ENCODE data around the gene RP2. TPM values are rescaled to one million over a fixed set of nuclear protein-coding genes. Genes with fewer than 3 reads are reported as not detected.

The RP2 gene
- total and polyA plus RNA-seq, 9 of the 15 experiments (the other 6 are each of a cell fraction or from before 2014, with no cell fraction given) = 2.0 to 6.9 (median 3.5) TPM

- TF ChIP-seq CTCF (IDR thresholded peaks at IDR 0.05 in 2 of 3, conservative IDR thresholded peaks at IDR 0.05 in 1 of 3; ENCODE audit: insufficient read depth in 2 of 3, low read depth in 1 of 3, low read length in 3 of 3) (peak; percentile 58 to 80 (median 62)), AFF4 (CRISPR knock-in tag; IDR thresholded peaks at IDR 0.05) (no peak)
Observed at GRCh38 chrX:46903458-46904242, 66.8 kb downstream of the RP2 start (continued).

- no peaks in the 10 kb centered on the region for H3K9me1 ChIP-seq (ENCODE audit: control insufficient read depth, insufficient read depth, low read length)
- peaks cover 0 to 4% of the 10 kb centered on the region in 2 experiments; a peak in 1 of 5 replicates for H3K4me1 ChIP-seq (replicated peaks in 1 of 2; ENCODE audit: control insufficient read depth in 2 of 2, insufficient read depth in 2 of 2, low read length in 2 of 2)
- H3K27ac ChIP-seq (ENCODE audit: extremely low read depth, low read depth, low read length) = no peak overlapping the region
- H3K4me2 ChIP-seq (ENCODE audit: insufficient read depth, low read length) = no peak overlapping the region
- FAIRE-seq (no peak), ATAC-seq (no peak), DNase-seq (ENCODE audit: extremely low read depth in 1 of 4, low spot score in 3 of 4) (no peak)
- 19% methylated on average over 2 of the region's 2 CpGs for WGBS (ENCODE audit: insufficient coverage, low coverage, missing lambda C conversion rate)
- no peak overlapping the region for H3K9ac ChIP-seq (ENCODE audit: insufficient read depth in 1 of 2, low read depth in 2 of 2, low read length in 2 of 2)
- POLR2A ChIA-PET = no interaction called here
- intact Hi-C loops (cut with micrococcal nuclease) = loop anchor here (1.0 to 2.0 kb wide), 2 partner anchors 74 to 189 kb away; no protein-coding TSS in a partner anchor
- no peak overlapping the region for H3K4me3 ChIP-seq
- no peaks in the 10 kb centered on the region for H3K27me3 ChIP-seq (ENCODE audit: control insufficient read depth in 2 of 2, insufficient read depth in 2 of 2, low read length in 2 of 2)
- H3K9me3 ChIP-seq (replicated peaks; ENCODE audit: control insufficient read depth, insufficient read depth, low read depth, low read length) = no peaks in the 10 kb centered on the region
- CTCF ChIA-PET (ENCODE audit: low intra/inter-chr PET ratio) = interaction anchor here (0.8 kb wide), 1 partner anchor 121 kb away, joined by 3 read pairs; no protein-coding TSS in a partner anchor
- H2AFZ ChIP-seq (ENCODE audit: low read depth, low read length) = no peak overlapping the region
- no peaks in the 10 kb centered on the region for H3K36me3 ChIP-seq (ENCODE audit: control insufficient read depth, insufficient read depth, low read length)
- no peaks in the 10 kb centered on the region for H3K79me2 ChIP-seq (ENCODE audit: control insufficient read depth, insufficient read depth, low read length)
- no TSS peak for BruUV-seq (replicated peaks)
- no peaks in the 10 kb centered on the region for H4K20me1 ChIP-seq (replicated peaks; ENCODE audit: control insufficient read depth, insufficient read depth, low read length)
- in situ Hi-C loops (cut with MboI) = no loop called here
- TF ChIP-seq HCFC1 (IDR thresholded peaks at IDR 0.05; ENCODE audit: low read depth, low read length) (no peak), CCNT2 (IDR thresholded peaks at IDR 0.05; ENCODE audit: borderline replicate concordance, extremely low read depth, insufficient read length, low read depth, low read length) (no peak), MED1 (CRISPR knock-in tag; IDR thresholded peaks at IDR 0.05; ENCODE audit: borderline replicate concordance) (no peak), YY1 (IDR thresholded peaks at IDR 0.05; ENCODE audit: borderline replicate concordance in 1 of 3, control insufficient read depth in 1 of 3, extremely low read depth in 1 of 3, insufficient read depth in 3 of 3, insufficient read length in 1 of 3, insufficient replicate concordance in 2 of 3, low read depth in 1 of 3, low read length in 2 of 3) (no peak), POLR2AphosphoS5 (IDR thresholded peaks at IDR 0.05; ENCODE audit: control insufficient read depth, insufficient read depth, low read depth, low read length) (no peak), ZNF232 (CRISPR knock-in tag; IDR thresholded peaks at IDR 0.05) (no peak), SRSF3 (IDR thresholded peaks at IDR 0.05; ENCODE audit: insufficient read depth, low read length) (no peak), NUFIP1 (IDR thresholded peaks at IDR 0.05; ENCODE audit: partially characterized antibody) (no peak), BRCA1 (IDR thresholded peaks at IDR 0.05) (no peak), BRCA1 (CRISPR knock-in tag; IDR thresholded peaks at IDR 0.05) (no peak), SRSF7 (optimal IDR thresholded peaks at IDR 0.05; ENCODE audit: low read depth, low read length) (no peak)
Observed at GRCh38 chrX:46904626-46905025, 67.8 kb downstream of the RP2 start.

All from K562 (cell line).